T-helper 1 cell treated with Interleukin-12 subunit alpha and Interleukin-12 subunit beta and Interleukin-4 antibody, amounts not matched to agents 30 μg/mL and 1 μg/mL, for 36 hours (primary cell): ENCODE data around the gene TRAF1.

Experiments used
- H3K27ac Mint-ChIP-seq: one replicate; pipeline ENCODE4 v1.8.0; 2021; ENCODE audit warnings: mild to moderate bottlenecking, mixed read lengths
- H3K27me3 Mint-ChIP-seq: one replicate; pipeline ENCODE4 v1.8.0; 2021; ENCODE audit warnings: low read depth, mixed read lengths
- H3K36me3 Mint-ChIP-seq: one replicate; pipeline ENCODE4 v1.8.0; 2021; ENCODE audit warnings: low read depth, mixed read lengths
- H3K4me1 Mint-ChIP-seq: one replicate; pipeline ENCODE4 v1.8.0; 2021; ENCODE audit warnings: low read depth, mixed read lengths
- H3K4me3 Mint-ChIP-seq: one replicate; pipeline ENCODE4 v1.8.0; 2021; ENCODE audit warnings: mild to moderate bottlenecking, moderate library complexity, mixed read lengths
- H3K9me3 Mint-ChIP-seq: one replicate; pipeline ENCODE4 v1.8.0; 2021; ENCODE audit warnings: mixed read lengths

Gene TRAF1

GRCh38 chr9:120922404-120923195, 4.0 kb downstream of the TRAF1 start:
- Mint-ChIP-seq H3K4me1 (peaks cover 79% of the 10 kb centered on the region), H3K27ac (peak overlapping the region; percentile 98), H3K27me3 (no peaks in the 10 kb centered on the region), H3K4me3 (peak overlapping the region; percentile 87), H3K9me3 (peaks cover 2% of the 10 kb centered on the region), H3K36me3 (peaks cover 69% of the 10 kb centered on the region)

- Mint-ChIP-seq H3K27ac (peak overlapping the region; percentile 80), H3K9me3 (peaks cover 8% of the 10 kb centered on the region), H3K4me3 (peak overlapping the region; percentile 87), H3K36me3 (peaks cover 77% of the 10 kb centered on the region), H3K27me3 (no peaks in the 10 kb centered on the region), H3K4me1 (peaks cover 78% of the 10 kb centered on the region)
Observed at GRCh38 chr9:120921661-120922181, 4.9 kb downstream of the TRAF1 start.

GRCh38 chr9:120920806-120921178, 5.8 kb downstream of the TRAF1 start:
- Mint-ChIP-seq H3K27ac (peak overlapping the region; percentile 81), H3K9me3 (peaks cover 9% of the 10 kb centered on the region), H3K36me3 (peaks cover 85% of the 10 kb centered on the region), H3K4me1 (peaks cover 78% of the 10 kb centered on the region), H3K27me3 (no peaks in the 10 kb centered on the region), H3K4me3 (peak overlapping the region; percentile 87)

GRCh38 chr9:120919843-120920805, 6.5 kb downstream of the TRAF1 start:
- peaks cover 85% of the 10 kb centered on the region for H3K36me3 Mint-ChIP-seq
- no peaks in the 10 kb centered on the region for H3K27me3 Mint-ChIP-seq
- H3K4me1 Mint-ChIP-seq: peaks cover 78% of the 10 kb centered on the region
- H3K27ac Mint-ChIP-seq: peak overlapping the region; percentile 81
- H3K9me3 Mint-ChIP-seq: peaks cover 9% of the 10 kb centered on the region
- peak overlapping the region; percentile 87 for H3K4me3 Mint-ChIP-seq

- H3K27me3 Mint-ChIP-seq: no peaks in the 10 kb centered on the region
Observed at GRCh38 chr9:120918931-120919842, 7.4 kb downstream of the TRAF1 start.

GRCh38 chr9:120917929-120918762, 8.4 kb downstream of the TRAF1 start:
- H3K36me3 Mint-ChIP-seq: peaks cover 81% of the 10 kb centered on the region
- peaks cover 9% of the 10 kb centered on the region for H3K9me3 Mint-ChIP-seq
- no peaks in the 10 kb centered on the region for H3K27me3 Mint-ChIP-seq
- peaks cover 73% of the 10 kb centered on the region for H3K4me1 Mint-ChIP-seq
- peak overlapping the region; percentile 63 for H3K27ac Mint-ChIP-seq
- peak overlapping the region; percentile 14 for H3K4me3 Mint-ChIP-seq

More at GRCh38 chr9:120918931-120919842, 7.4 kb downstream of the TRAF1 start:
- Mint-ChIP-seq H3K36me3 (peaks cover 85% of the 10 kb centered on the region), H3K9me3 (peaks cover 9% of the 10 kb centered on the region), H3K4me3 (peak overlapping the region; percentile 87), H3K27ac (peak overlapping the region; percentile 81), H3K4me1 (peaks cover 77% of the 10 kb centered on the region)

GRCh38 chr9:120916991-120917880, 9.4 kb downstream of the TRAF1 start:
- Mint-ChIP-seq H3K9me3 (peaks cover 9% of the 10 kb centered on the region), H3K36me3 (peaks cover 81% of the 10 kb centered on the region), H3K4me3 (peak overlapping the region; percentile 51), H3K4me1 (peaks cover 73% of the 10 kb centered on the region), H3K27me3 (no peaks in the 10 kb centered on the region), H3K27ac (peak overlapping the region; percentile 79)

GRCh38 chr9:120916588-120916987, 10.0 kb downstream of the TRAF1 start:
- H3K4me3 Mint-ChIP-seq: peak overlapping the region; percentile 51
- peaks cover 9% of the 10 kb centered on the region for H3K9me3 Mint-ChIP-seq
- no peaks in the 10 kb centered on the region for H3K27me3 Mint-ChIP-seq
- H3K36me3 Mint-ChIP-seq: peaks cover 80% of the 10 kb centered on the region
- peaks cover 72% of the 10 kb centered on the region for H3K4me1 Mint-ChIP-seq
- peak overlapping the region; percentile 79 for H3K27ac Mint-ChIP-seq

GRCh38 chr9:120915854-120916470, 10.6 kb downstream of the TRAF1 start:
- H3K36me3 Mint-ChIP-seq: peaks cover 80% of the 10 kb centered on the region
- peak overlapping the region; percentile 65 for H3K4me3 Mint-ChIP-seq
- H3K9me3 Mint-ChIP-seq: peaks cover 9% of the 10 kb centered on the region
- peak overlapping the region; percentile 86 for H3K27ac Mint-ChIP-seq
- no peaks in the 10 kb centered on the region for H3K27me3 Mint-ChIP-seq
- peaks cover 71% of the 10 kb centered on the region for H3K4me1 Mint-ChIP-seq

- Mint-ChIP-seq H3K36me3 (peaks cover 79% of the 10 kb centered on the region), H3K4me1 (peaks cover 70% of the 10 kb centered on the region), H3K27me3 (no peaks in the 10 kb centered on the region), H3K9me3 (peaks cover 9% of the 10 kb centered on the region), H3K27ac (peak overlapping the region; percentile 31), H3K4me3 (no peak overlapping the region)
Observed at GRCh38 chr9:120914953-120915352, 11.6 kb downstream of the TRAF1 start.

GRCh38 chr9:120914396-120914795, 12.2 kb downstream of the TRAF1 start:
- H3K9me3 Mint-ChIP-seq: peaks cover 9% of the 10 kb centered on the region
- H3K27ac Mint-ChIP-seq: peak overlapping the region; percentile 31
- H3K36me3 Mint-ChIP-seq: peaks cover 79% of the 10 kb centered on the region
- peaks cover 66% of the 10 kb centered on the region for H3K4me1 Mint-ChIP-seq
- H3K27me3 Mint-ChIP-seq: no peaks in the 10 kb centered on the region
- H3K4me3 Mint-ChIP-seq: no peak overlapping the region

GRCh38 chr9:120913647-120914264, 12.8 kb downstream of the TRAF1 start:
- Mint-ChIP-seq H3K36me3 (peaks cover 80% of the 10 kb centered on the region), H3K27ac (peak overlapping the region; percentile 62), H3K4me1 (peaks cover 68% of the 10 kb centered on the region), H3K4me3 (no peak overlapping the region), H3K9me3 (peaks cover 9% of the 10 kb centered on the region), H3K27me3 (no peaks in the 10 kb centered on the region)
